Ishikawa (cell line): Measurements from ENCODE around the gene GNPTG.

ENCODE experiments used
- CEBPB ChIP-seq: IDR thresholded peaks from 2 replicates; pipeline ENCODE4 v1.6.1; 2012
- CREB1 ChIP-seq: IDR thresholded peaks from 2 replicates; pipeline ENCODE4 v1.6.1; 2012; ENCODE audit warnings: low read depth
- EP300 ChIP-seq: IDR thresholded peaks from 2 replicates; pipeline ENCODE4 v1.6.1; 2012; ENCODE audit warnings: borderline replicate concordance
- MAX ChIP-seq: IDR thresholded peaks from 2 replicates; pipeline ENCODE4 v1.6.1; 2012
- TAF1 ChIP-seq: IDR thresholded peaks from 2 replicates; pipeline ENCODE4 v1.6.1; 2012; ENCODE audit warnings: low read depth, mild to moderate bottlenecking
- TEAD4 ChIP-seq: IDR thresholded peaks from 2 replicates; pipeline ENCODE4 v1.6.1; 2012
- YY1 ChIP-seq: IDR thresholded peaks from 2 replicates; pipeline ENCODE4 v1.6.1; 2012; ENCODE audit warnings: low read depth

GRCh38 chr16:1315081-1316032 lies 36.4 kb upstream of the GNPTG start:
- no peak for TF ChIP-seq YY1
- TF ChIP-seq TAF1, result no peak
- TF ChIP-seq CEBPB, result no peak
- no peak for TF ChIP-seq EP300
- no peak for TF ChIP-seq CREB1
- TF ChIP-seq TEAD4, result no peak
- TF ChIP-seq MAX, result no peak
